Astrocyte (in vitro differentiated cells and primary cell): ENCODE measurements around the gene LRRC55. TPM values are rescaled to one million over a fixed set of nuclear protein-coding genes. Genes with fewer than 3 reads are reported as not detected.

ENCODE experiments used
- DNase-seq: peaks from one replicate; pipeline ENCODE4 v3.0.0-alpha.2; 2010; ENCODE audit warnings: low read depth
- FAIRE-seq: peaks from 2 replicates; lab custom pipeline; 2011; peaks lifted over from hg19 to GRCh38; lab: Jason Lieb, UNC
- H2AFZ ChIP-seq: 2 replicates; pipeline ENCODE4 v1.6.0; 2012; ENCODE audit warnings: low read depth, low read length, inconsistent platforms
- H3K27ac ChIP-seq: 2 replicates; pipeline ENCODE4 v1.5.1; 2011; ENCODE audit warnings: low read depth, low read length, inconsistent platforms
- H3K27me3 ChIP-seq: 2 replicates; pipeline ENCODE4 v1.6.0; 2011; ENCODE audit warnings: low read length, inconsistent platforms; ENCODE audit not compliant: insufficient read depth
- H3K36me3 ChIP-seq: 2 replicates; pipeline ENCODE4 v1.5.1; 2011; ENCODE audit warnings: low read length, inconsistent platforms; ENCODE audit not compliant: insufficient read depth
- H3K4me1 ChIP-seq: 2 replicates; pipeline ENCODE4 v1.5.1; 2011; ENCODE audit warnings: low read length, inconsistent platforms; ENCODE audit not compliant: insufficient read depth
- H3K4me2 ChIP-seq: 2 replicates; pipeline ENCODE4 v1.6.0; 2012; ENCODE audit warnings: low read length, inconsistent platforms
- H3K4me3 ChIP-seq: 2 replicates; pipeline ENCODE4 v1.5.1; 2011; ENCODE audit warnings: low read depth, mild to moderate bottlenecking, low read length, inconsistent platforms; ENCODE audit not compliant: insufficient read depth
- H3K79me2 ChIP-seq: 2 replicates; pipeline ENCODE4 v1.6.0; 2012; ENCODE audit warnings: mild to moderate bottlenecking, low read length, inconsistent platforms; ENCODE audit not compliant: insufficient read depth
- H3K9ac ChIP-seq: 2 replicates; pipeline ENCODE4 v1.6.0; 2012; ENCODE audit warnings: mild to moderate bottlenecking, low read length, inconsistent platforms
- H3K9me3 ChIP-seq: 2 replicates; pipeline ENCODE4 v1.5.1; 2012; ENCODE audit warnings: low read depth, mild to moderate bottlenecking, low read length, inconsistent platforms; ENCODE audit not compliant: insufficient read depth
- H4K20me1 ChIP-seq: 2 replicates; pipeline ENCODE4 v1.6.0; 2012; ENCODE audit warnings: low read length, inconsistent platforms; ENCODE audit not compliant: insufficient read depth
- H3K27ac Mint-ChIP-seq: one replicate; pipeline ENCODE4 v1.8.0; 2021; ENCODE audit warnings: mild to moderate bottlenecking, mixed read lengths; ENCODE audit not compliant: unreplicated experiment
- H3K27me3 Mint-ChIP-seq: one replicate; pipeline ENCODE4 v1.8.0; 2021; ENCODE audit warnings: low read depth, mixed read lengths; ENCODE audit not compliant: unreplicated experiment
- H3K36me3 Mint-ChIP-seq: one replicate; pipeline ENCODE4 v1.8.0; 2021; ENCODE audit warnings: low read depth, mixed read lengths; ENCODE audit not compliant: unreplicated experiment
- H3K4me1 Mint-ChIP-seq: one replicate; pipeline ENCODE4 v1.8.0; 2021; ENCODE audit warnings: low read depth, mixed read lengths; ENCODE audit not compliant: unreplicated experiment
- H3K4me3 Mint-ChIP-seq: one replicate; pipeline ENCODE4 v1.8.0; 2021; ENCODE audit warnings: mild to moderate bottlenecking, moderate library complexity, mixed read lengths; ENCODE audit not compliant: unreplicated experiment
- H3K9me3 Mint-ChIP-seq: one replicate; pipeline ENCODE4 v1.8.0; 2021; ENCODE audit warnings: mild to moderate bottlenecking, mixed read lengths; ENCODE audit not compliant: unreplicated experiment
- CTCF ChIP-seq: IDR thresholded peaks from 2 replicates; pipeline ENCODE4 v1.5.1; 2011; ENCODE audit warnings: low read depth, mild to moderate bottlenecking, inconsistent platforms, low read length, moderate library complexity; ENCODE audit not compliant: insufficient read depth
- EZH2 ChIP-seq: IDR thresholded peaks from 2 replicates; pipeline ENCODE4 v1.6.1; 2012; ENCODE audit warnings: mild to moderate bottlenecking, low read length, inconsistent platforms; ENCODE audit not compliant: insufficient read depth
- total RNA-seq: library from RNA; stranded (reverse); gene quantifications from 2 replicates; pipeline ENCODE4 v1.2.1, GENCODE V29; 2021

Gene LRRC55
- total RNA-seq, 1 donor from 2014 or later, result not detected

DNA sequence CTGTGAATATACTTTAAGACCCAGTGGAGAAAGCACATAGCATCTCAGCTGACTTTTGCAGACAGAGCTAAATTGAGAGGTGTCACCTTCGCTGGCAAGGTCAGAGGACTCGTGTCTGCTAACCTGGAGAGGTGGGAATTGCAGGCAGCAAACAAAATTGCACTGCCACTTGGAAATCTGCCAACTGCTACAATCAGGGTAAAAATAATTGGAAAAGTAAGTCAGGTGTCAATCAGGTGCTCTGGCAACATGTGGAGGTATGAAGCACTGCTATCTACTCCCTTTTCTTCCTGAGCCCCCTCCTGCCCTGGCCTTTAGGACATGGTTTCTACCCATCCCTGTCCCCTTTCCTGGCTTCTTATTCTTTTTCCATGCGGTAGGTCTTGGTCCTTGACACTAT is 24.1 kb upstream of the LRRC55 start:
- H3K4me1 ChIP-seq, result no peaks in the 10 kb centered on the region
- H3K27me3 ChIP-seq, result peaks cover 2% of the 10 kb centered on the region
- H2AFZ ChIP-seq, result no peak overlapping the region
- H3K9ac ChIP-seq, result no peak overlapping the region
- peaks cover 6% of the 10 kb centered on the region for H3K27me3 Mint-ChIP-seq
- H3K27ac Mint-ChIP-seq, result no peak overlapping the region
- H3K9me3 Mint-ChIP-seq, result no peaks in the 10 kb centered on the region
- H3K4me3 Mint-ChIP-seq, result no peak overlapping the region
- no peaks in the 10 kb centered on the region for H3K36me3 ChIP-seq
- DNase-seq, result no peak
- TF ChIP-seq EZH2, result no peak
- TF ChIP-seq CTCF, result no peak
- FAIRE-seq, result no peak
- no peak overlapping the region for H3K4me2 ChIP-seq
- H4K20me1 ChIP-seq, result no peaks in the 10 kb centered on the region
- H3K36me3 Mint-ChIP-seq, result no peaks in the 10 kb centered on the region
- H3K79me2 ChIP-seq, result no peaks in the 10 kb centered on the region
- no peak overlapping the region for H3K4me3 ChIP-seq
- H3K27ac ChIP-seq, result no peak overlapping the region
- peaks cover 7% of the 10 kb centered on the region for H3K4me1 Mint-ChIP-seq
- H3K9me3 ChIP-seq, result no peaks in the 10 kb centered on the region

GRCh38 chr11:57158180-57158579 is 23.6 kb upstream of the LRRC55 start:
- no peaks in the 10 kb centered on the region for H3K79me2 ChIP-seq
- Mint-ChIP-seq H3K36me3 (no peaks in the 10 kb centered on the region), H3K4me1 (peaks cover 7% of the 10 kb centered on the region), H3K9me3 (no peaks in the 10 kb centered on the region), H3K27ac (no peak overlapping the region), H3K4me3 (no peak overlapping the region), H3K27me3 (peaks cover 6% of the 10 kb centered on the region)
- no peaks in the 10 kb centered on the region for H4K20me1 ChIP-seq
- H3K36me3 ChIP-seq, result no peaks in the 10 kb centered on the region
- H3K4me3 ChIP-seq, result no peak overlapping the region
- H3K27ac ChIP-seq, result no peak overlapping the region
- H3K4me1 ChIP-seq, result no peaks in the 10 kb centered on the region
- FAIRE-seq (no peak), DNase-seq (no peak)
- H3K4me2 ChIP-seq, result no peak overlapping the region
- H3K27me3 ChIP-seq, result peaks cover 2% of the 10 kb centered on the region
- H3K9me3 ChIP-seq, result no peaks in the 10 kb centered on the region
- H3K9ac ChIP-seq, result no peak overlapping the region
- TF ChIP-seq EZH2 (no peak), CTCF (no peak)
- H2AFZ ChIP-seq, result no peak overlapping the region

- Mint-ChIP-seq H3K9me3 (no peaks in the 10 kb centered on the region), H3K27ac (no peak overlapping the region), H3K4me1 (peaks cover 7% of the 10 kb centered on the region), H3K36me3 (no peaks in the 10 kb centered on the region), H3K4me3 (no peak overlapping the region), H3K27me3 (peaks cover 6% of the 10 kb centered on the region)
- FAIRE-seq (no peak), DNase-seq (no peak)
- H3K4me1 ChIP-seq, result no peaks in the 10 kb centered on the region
- H3K27me3 ChIP-seq, result peaks cover 2% of the 10 kb centered on the region
- H3K4me3 ChIP-seq, result no peak overlapping the region
- no peaks in the 10 kb centered on the region for H3K9me3 ChIP-seq
- H3K9ac ChIP-seq, result no peak overlapping the region
- no peaks in the 10 kb centered on the region for H3K36me3 ChIP-seq
- H2AFZ ChIP-seq, result no peak overlapping the region
- no peak for TF ChIP-seq EZH2
- no peak for TF ChIP-seq CTCF
- H3K4me2 ChIP-seq, result no peak overlapping the region
- H3K79me2 ChIP-seq, result no peaks in the 10 kb centered on the region
- H4K20me1 ChIP-seq, result no peaks in the 10 kb centered on the region
- H3K27ac ChIP-seq, result no peak overlapping the region
Measured at GRCh38 chr11:57158599-57158998, 23.2 kb upstream of the LRRC55 start.
